Fibroblast of pulmonary artery (primary cell): ENCODE results near the gene ANKS3.

Source experiments
- DNase-seq: peaks from one replicate; pipeline ENCODE4 v3.0.0-alpha.2; 2010; ENCODE audit warnings: low read depth
- H3K4me3 ChIP-seq: replicated peaks from 2 replicates; pipeline ENCODE4 v1.5.1; 2011; ENCODE audit warnings: low read depth, mild to moderate bottlenecking, control low read depth, low read length, moderate library complexity
- TF ChIP-seq, protein P1 (sequence below): IDR thresholded peaks from 2 replicates; pipeline ENCODE4 v1.5.1; 2011; ENCODE audit warnings: mild to moderate bottlenecking, control low read depth, low read length, inconsistent platforms; ENCODE audit errors: missing control alignments

Gene ANKS3

DNA sequence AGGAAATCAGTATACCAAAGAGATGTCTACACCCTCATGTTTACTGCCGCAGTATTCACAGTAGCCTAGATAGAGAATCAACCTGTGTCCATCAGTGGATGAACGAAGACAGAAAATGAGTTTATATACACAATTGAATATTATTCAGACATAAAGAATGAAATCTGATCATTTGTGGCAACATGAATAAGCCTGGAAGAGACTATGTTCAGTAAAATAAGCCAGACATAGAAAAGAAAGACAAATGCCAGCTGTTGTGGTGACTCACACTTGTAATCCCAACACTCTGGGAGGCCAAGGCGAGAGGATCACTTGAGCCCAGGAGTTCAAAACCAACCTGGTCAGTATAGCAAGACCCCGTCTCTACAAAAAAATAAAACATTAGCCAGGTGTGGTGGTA, 24.6 kb downstream of the ANKS3 start:
- H3K4me3 ChIP-seq, result no peak overlapping the region
- no peak for DNase-seq
- TF ChIP-seq, protein P1, sequence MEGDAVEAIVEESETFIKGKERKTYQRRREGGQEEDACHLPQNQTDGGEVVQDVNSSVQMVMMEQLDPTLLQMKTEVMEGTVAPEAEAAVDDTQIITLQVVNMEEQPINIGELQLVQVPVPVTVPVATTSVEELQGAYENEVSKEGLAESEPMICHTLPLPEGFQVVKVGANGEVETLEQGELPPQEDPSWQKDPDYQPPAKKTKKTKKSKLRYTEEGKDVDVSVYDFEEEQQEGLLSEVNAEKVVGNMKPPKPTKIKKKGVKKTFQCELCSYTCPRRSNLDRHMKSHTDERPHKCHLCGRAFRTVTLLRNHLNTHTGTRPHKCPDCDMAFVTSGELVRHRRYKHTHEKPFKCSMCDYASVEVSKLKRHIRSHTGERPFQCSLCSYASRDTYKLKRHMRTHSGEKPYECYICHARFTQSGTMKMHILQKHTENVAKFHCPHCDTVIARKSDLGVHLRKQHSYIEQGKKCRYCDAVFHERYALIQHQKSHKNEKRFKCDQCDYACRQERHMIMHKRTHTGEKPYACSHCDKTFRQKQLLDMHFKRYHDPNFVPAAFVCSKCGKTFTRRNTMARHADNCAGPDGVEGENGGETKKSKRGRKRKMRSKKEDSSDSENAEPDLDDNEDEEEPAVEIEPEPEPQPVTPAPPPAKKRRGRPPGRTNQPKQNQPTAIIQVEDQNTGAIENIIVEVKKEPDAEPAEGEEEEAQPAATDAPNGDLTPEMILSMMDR, result no peak

DNA sequence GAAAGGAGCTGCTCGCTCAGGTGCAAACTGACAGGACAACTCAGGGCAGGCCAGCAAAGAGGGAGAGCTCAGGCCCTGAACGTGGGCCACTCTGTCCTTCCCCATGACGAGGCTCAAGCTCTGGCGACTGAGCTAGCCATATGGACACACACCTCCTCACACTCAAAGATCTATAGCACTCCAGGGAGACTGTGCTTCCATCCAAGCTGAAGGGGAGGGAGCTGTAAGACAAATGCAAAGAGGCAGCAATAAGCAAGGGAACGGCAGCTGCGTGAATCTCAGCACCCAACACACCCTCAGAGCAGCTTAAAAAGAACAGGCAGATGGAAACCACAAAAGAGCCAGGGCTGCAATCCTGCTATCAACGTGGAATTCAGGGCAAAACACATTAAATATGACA, 27.2 kb downstream of the ANKS3 start:
- TF ChIP-seq, protein P1, result no peak
- no peak overlapping the region for H3K4me3 ChIP-seq
- DNase-seq, result no peak

DNA sequence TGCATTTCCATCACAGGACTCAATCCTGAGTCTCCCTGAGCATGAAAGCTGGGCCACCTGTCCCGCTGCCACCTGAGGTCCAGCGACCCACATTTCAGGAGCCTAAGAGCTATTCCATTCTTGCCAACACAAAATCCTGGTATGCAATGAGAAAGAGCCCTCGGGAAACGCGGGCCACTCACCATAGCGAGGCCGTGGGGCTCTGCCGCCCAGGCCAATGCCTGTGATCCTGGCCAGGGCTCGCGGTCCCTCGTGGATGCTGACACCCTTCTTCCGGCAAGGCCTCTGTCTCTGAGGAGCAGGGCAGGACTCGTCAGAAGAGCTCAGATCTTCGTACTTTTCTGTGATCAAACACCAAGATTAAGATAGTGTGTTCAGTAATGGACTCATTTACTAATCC, 29.2 kb downstream of the ANKS3 start:
- DNase-seq, result no peak

DNA sequence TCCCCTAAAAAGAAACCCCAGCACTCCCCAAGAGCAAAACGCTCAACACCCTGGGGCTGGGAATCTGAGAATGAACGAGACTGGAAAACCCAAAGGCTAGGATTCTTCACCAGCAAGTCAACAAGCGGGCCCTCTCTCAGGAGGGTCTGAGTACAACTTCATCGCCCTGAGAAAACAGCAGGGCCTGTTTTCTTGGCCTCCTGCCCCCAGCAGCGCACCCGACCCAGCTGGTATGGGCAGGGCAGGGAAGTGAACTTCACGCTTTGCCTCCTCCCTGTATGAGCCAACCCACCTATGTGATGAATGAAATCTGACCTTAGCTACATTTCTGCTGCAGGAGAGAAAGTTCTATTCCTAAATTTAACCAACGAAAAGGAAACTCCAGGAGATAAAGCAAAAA, 29.6 kb downstream of the ANKS3 start:
- DNase-seq, result no peak
- TF ChIP-seq, protein P1, result no peak
- H3K4me3 ChIP-seq, result no peak overlapping the region

More for the DNA sequence above, 29.2 kb downstream of the ANKS3 start:
- TF ChIP-seq, protein P1, result no peak
- no peak overlapping the region for H3K4me3 ChIP-seq

DNA sequence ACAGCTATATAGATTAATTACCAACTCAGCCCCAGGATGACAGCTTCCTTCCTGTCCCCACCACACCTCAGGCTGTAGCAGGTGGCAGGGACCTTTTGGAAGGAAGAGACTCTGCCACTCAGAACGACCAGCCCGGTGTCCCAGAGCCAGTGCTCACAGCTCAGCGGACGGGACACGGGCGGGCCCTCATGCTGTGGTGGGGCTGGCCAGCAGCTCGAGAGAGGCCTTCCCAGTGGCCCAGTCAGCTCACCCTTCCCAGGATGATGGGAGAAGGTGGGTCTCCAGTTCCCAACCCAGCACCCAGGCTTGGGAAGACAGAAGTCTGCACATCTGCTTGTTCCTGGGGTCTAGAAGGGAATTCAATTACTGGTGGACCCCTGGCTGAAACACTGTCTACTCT, 30.2 kb downstream of the ANKS3 start:
- DNase-seq, result no peak
- no peak overlapping the region for H3K4me3 ChIP-seq
- TF ChIP-seq, protein P1, result no peak

DNA sequence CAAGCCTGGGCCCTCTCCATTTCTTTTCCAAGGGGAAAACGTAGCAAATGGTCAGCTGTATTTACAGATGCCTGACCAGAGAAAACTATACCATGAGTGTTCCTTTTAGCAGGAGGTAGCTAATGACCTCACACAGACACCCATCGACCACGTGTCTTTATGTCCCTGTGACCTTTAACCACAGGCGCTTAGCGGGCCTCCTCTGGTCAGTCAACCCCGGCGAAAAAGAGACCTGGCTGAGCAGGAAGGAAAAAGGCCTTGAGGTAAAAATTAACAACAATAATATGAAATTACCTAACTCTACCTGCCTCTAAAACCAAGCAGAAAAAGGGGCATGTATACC, 31.6 kb downstream of the ANKS3 start:
- TF ChIP-seq, protein P1, result no peak
- DNase-seq, result no peak
- H3K4me3 ChIP-seq, result no peak overlapping the region

DNA sequence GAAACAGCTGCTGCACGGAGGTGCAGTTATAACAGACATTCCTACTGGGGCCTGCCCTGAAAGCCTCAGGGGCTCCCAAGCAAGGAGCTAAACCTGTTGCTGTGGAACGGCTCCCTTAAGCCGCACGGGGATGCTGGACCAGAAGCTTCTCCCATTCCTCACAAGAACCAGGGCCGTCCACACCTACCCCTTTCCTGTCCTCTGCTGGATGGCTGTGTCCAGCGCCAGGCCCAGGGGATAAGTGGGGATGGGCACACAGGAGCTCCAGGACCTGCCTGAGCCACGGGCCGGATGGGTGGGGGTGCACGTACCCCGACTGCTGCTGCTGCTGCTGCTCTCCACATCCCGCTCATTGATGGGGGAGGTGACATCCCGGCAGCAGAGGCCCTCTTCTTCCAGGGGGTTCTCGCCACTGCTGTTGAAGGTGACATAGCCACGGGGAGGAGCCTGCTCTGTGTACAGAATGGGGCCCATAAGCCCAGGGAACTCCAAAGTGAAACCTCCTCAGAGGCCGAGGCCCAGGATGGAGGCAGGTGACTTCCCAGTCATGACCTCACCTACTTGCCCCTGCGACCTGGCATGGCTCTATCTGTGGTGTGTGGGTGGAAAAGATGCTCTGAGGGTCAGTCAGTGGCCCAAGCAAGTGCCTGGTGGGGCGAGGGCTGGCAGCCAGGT, 32.1 kb downstream of the ANKS3 start:
- no peak for DNase-seq
- no peak overlapping the region for H3K4me3 ChIP-seq
- TF ChIP-seq, protein P1, result no peak
